SK-N-SH treated with all-trans-retinoic acid at 6 μM for 48 hours (cell line): ENCODE data around the gene SUPT3H.

Source experiments
- ATAC-seq: fragments of 200-7000 bp; cut with Tn5 transposase; 3 replicates; pipeline ENCODE4 v1.9.1; 2020; ENCODE audit warnings: mild to moderate bottlenecking, moderate library complexity
- BACH2 ChIP-seq: fragments of 250-450 bp; sonication (Bioruptor Pico); IDR thresholded peaks from 2 replicates; pipeline ENCODE4 v1.9.0; 2021; ENCODE audit warnings: mild to moderate bottlenecking, borderline replicate concordance
- CSDC2 ChIP-seq: fragments of 250-450 bp; sonication (Bioruptor Pico); IDR thresholded peaks from 2 replicates; pipeline ENCODE4 v1.5.0; 2020; ENCODE audit warnings: mild to moderate bottlenecking, moderate library complexity
- GLIS3 ChIP-seq: fragments of 250-450 bp; sonication (Bioruptor Pico); IDR thresholded peaks from 2 replicates; pipeline ENCODE4 v1.5.0; 2020; ENCODE audit warnings: mild to moderate bottlenecking, moderate library complexity
- ISL1 ChIP-seq: fragments of 250-450 bp; sonication (Bioruptor Pico); IDR thresholded peaks from 2 replicates; pipeline ENCODE4 v2.1.2; 2022; ENCODE audit warnings: mild to moderate bottlenecking, moderate library complexity
- OSR1 ChIP-seq: fragments of 250-450 bp; sonication (Bioruptor Pico); IDR thresholded peaks from 2 replicates; pipeline ENCODE4 v1.8.0; 2022; ENCODE audit warnings: moderate library complexity, mild to moderate bottlenecking, inconsistent platforms
- PPARA ChIP-seq: fragments of 250-450 bp; sonication (Bioruptor Pico); IDR thresholded peaks from 2 replicates; pipeline ENCODE4 v1.5.0; 2020; ENCODE audit warnings: mild to moderate bottlenecking, borderline replicate concordance
- RARB ChIP-seq: fragments of 250-450 bp; sonication (Bioruptor Pico); IDR thresholded peaks from 2 replicates; pipeline ENCODE4 v1.8.0; 2021; ENCODE audit warnings: mild to moderate bottlenecking, moderate library complexity
- SNAI2 ChIP-seq: fragments of 250-450 bp; sonication (Bioruptor Pico); IDR thresholded peaks from 2 replicates; pipeline ENCODE4 v1.5.0; 2020; ENCODE audit warnings: mild to moderate bottlenecking, moderate library complexity
- TCF4 ChIP-seq: fragments of 250-450 bp; sonication (Bioruptor Pico); IDR thresholded peaks from 2 replicates; pipeline ENCODE4 v1.8.0; 2021; ENCODE audit warnings: mild to moderate bottlenecking, moderate library complexity, borderline replicate concordance
- TOX ChIP-seq: fragments of 250-450 bp; sonication (Bioruptor Pico); IDR thresholded peaks from 2 replicates; pipeline ENCODE4 v1.8.0; 2021; ENCODE audit warnings: mild to moderate bottlenecking, moderate library complexity, borderline replicate concordance
- ZC3H10 ChIP-seq: fragments of 250-450 bp; sonication (Bioruptor Pico); IDR thresholded peaks from 2 replicates; pipeline ENCODE4 v1.5.1; 2021; ENCODE audit warnings: mild to moderate bottlenecking, moderate library complexity
- ZFP3 ChIP-seq: fragments of 250-450 bp; sonication (Bioruptor Pico); IDR thresholded peaks from 2 replicates; pipeline ENCODE4 v1.5.0; 2020; ENCODE audit warnings: mild to moderate bottlenecking, moderate library complexity
- ZFP30 ChIP-seq: fragments of 450-650 bp; formaldehyde crosslinking; IDR thresholded peaks from 2 replicates; pipeline ENCODE4 v1.5.0; 2022; ENCODE audit warnings: mild to moderate bottlenecking, moderate library complexity
- ZNF565 ChIP-seq: fragments of 450-650 bp; formaldehyde crosslinking; conservative IDR thresholded peaks from 2 replicates; pipeline ENCODE4 v1.5.0; 2020; ENCODE audit warnings: low read depth, mild to moderate bottlenecking, moderate library complexity
- ZNF70 ChIP-seq: fragments of 450-650 bp; formaldehyde crosslinking; IDR thresholded peaks from 2 replicates; pipeline ENCODE4 v1.5.0; 2020; ENCODE audit warnings: mild to moderate bottlenecking, moderate library complexity
- ZNF8 ChIP-seq: fragments of 450-650 bp; formaldehyde crosslinking; IDR thresholded peaks from 2 replicates; pipeline ENCODE4 v1.5.0; 2020; ENCODE audit warnings: mild to moderate bottlenecking, moderate library complexity
- TF ChIP-seq, protein P1 (sequence below): fragments of 250-450 bp; sonication (Bioruptor Pico); IDR thresholded peaks from 2 replicates; pipeline ENCODE4 v1.5.0; 2020; ENCODE audit warnings: mild to moderate bottlenecking, moderate library complexity
- TF ChIP-seq, protein P2 (sequence below): fragments of 250-450 bp; sonication (Bioruptor Pico); IDR thresholded peaks from 2 replicates; pipeline ENCODE4 v1.8.0; 2021; ENCODE audit warnings: low read depth, mild to moderate bottlenecking, moderate library complexity, borderline replicate concordance

The SUPT3H gene

DNA sequence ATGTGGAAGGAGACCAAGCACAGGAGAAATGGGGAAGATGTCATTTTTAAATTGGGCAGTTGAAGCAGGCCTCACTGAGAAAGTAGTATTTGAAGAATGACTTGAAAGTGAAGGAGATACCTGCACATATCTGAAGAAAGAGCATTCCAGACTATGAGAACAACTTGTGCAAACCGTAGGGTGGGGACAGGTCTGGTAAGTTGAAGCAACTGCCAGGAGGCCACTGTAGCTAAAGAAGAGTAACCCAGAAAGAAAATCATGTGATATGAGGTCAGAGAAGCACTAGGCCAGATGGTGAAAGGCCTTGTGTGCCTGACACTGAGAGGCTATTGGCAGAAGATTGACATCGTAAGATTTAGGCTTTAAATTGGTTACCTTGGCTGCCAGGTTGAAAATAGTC lies 4.7 kb upstream of the SUPT3H start:
- ATAC-seq, result no peak
- TF ChIP-seq OSR1, result no peak
- no peak for TF ChIP-seq SNAI2
- no peak for TF ChIP-seq TCF4 (CRISPR knock-in tag)

DNA sequence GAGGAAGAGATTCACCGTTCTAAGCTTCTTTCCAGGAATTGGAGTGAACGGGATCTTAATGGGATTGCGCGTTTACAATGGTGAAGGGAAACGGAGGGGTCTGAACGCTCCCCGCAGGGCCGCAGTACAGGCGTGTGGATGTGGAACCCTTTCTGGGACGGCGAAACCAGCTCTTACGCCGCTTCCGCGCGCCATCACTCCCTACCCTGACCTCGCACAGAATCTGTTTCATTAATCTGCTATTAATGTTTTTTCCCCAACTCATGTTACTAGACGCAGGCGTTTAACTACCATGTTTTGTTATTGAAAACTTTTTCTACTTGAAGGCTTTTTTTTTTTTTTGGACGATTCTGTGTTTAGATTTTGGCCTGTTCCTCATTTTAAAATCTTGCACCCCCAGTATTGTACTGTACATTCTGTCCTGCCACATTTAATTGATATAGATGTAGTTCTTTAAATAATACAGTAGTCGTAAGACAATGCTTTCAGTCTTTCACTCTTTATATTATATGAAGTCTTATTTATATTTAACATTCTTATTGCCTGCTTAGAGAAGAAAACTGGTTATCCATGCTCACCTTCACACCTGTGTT lies 696 bp upstream of the SUPT3H start:
- peak; percentile 52 for ATAC-seq
- TF ChIP-seq TCF4 (CRISPR knock-in tag) (no peak), GLIS3 (CRISPR knock-in tag) (no peak), ZFP3 (CRISPR knock-in tag) (peak; percentile 37; the same call in 1 of the 2 replicates), PPARA (no peak)
- TF ChIP-seq, protein P1, sequence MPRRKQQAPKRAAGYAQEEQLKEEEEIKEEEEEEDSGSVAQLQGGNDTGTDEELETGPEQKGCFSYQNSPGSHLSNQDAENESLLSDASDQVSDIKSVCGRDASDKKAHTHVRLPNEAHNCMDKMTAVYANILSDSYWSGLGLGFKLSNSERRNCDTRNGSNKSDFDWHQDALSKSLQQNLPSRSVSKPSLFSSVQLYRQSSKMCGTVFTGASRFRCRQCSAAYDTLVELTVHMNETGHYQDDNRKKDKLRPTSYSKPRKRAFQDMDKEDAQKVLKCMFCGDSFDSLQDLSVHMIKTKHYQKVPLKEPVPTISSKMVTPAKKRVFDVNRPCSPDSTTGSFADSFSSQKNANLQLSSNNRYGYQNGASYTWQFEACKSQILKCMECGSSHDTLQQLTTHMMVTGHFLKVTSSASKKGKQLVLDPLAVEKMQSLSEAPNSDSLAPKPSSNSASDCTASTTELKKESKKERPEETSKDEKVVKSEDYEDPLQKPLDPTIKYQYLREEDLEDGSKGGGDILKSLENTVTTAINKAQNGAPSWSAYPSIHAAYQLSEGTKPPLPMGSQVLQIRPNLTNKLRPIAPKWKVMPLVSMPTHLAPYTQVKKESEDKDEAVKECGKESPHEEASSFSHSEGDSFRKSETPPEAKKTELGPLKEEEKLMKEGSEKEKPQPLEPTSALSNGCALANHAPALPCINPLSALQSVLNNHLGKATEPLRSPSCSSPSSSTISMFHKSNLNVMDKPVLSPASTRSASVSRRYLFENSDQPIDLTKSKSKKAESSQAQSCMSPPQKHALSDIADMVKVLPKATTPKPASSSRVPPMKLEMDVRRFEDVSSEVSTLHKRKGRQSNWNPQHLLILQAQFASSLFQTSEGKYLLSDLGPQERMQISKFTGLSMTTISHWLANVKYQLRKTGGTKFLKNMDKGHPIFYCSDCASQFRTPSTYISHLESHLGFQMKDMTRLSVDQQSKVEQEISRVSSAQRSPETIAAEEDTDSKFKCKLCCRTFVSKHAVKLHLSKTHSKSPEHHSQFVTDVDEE (CRISPR knock-in tag), result 0 out of 2 replicates have a peak, but pooled peaks have one; percentile 4

DNA sequence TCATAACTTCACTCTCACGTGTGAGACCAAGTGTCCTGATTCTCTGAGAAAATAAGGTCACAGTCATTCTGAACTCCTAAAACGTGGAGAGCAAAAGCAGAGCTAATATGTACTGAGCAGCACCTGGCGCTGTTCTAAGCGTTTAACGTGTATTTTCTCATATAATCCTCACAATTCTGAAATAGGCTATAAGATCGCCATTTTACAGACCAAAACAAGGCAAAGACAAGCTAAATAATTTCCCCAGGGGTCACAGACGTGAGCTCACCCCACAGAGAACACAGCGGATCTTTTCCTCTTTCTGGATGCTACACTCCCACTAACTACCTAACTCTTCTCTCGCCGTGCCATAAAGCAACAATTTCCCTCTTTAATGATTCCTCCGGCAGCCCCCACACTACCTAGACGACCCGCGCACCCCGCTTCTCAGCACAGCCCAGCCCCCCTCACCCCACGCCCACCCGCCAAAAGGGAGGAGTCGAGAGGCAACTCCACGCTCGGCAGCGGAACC lies 636 bp downstream of the SUPT3H start:
- ATAC-seq, result peak; percentile 15
- no peak for TF ChIP-seq ZNF8 (CRISPR knock-in tag)
- TF ChIP-seq, protein P1 (CRISPR knock-in tag), result no peak
- TF ChIP-seq, all 23 proteins: peak for 0

DNA sequence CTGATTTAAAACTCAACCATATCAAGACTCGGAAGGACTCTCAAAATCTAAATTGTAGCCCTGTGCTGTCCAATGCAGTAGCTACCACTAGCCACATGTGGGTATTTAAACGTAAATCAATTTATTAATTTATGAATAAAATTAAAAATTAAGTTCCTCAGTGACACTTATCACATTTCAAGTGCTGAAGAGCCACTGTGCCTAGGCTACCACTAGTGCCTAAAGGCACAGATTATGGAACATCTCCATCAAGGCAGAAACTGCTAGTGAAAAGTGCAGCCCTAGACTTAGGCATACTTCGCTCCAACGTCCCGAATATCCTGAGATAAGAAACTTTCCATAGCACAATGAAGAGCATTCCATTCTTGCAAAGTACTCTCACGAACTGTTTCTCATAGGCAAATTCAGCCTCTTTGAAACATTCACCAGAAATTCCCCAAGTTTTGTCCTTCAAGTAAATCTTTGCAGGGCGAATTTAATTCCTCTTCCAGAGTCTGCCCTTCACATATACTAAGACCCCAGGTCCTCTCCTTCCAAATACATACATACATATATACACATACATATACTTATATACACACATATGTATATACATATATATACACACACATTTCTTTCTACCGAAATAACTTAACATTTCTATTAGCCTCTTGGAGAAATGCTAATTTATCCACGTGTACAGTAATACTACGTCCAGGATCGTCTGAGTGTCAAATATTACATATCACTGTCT lies 1.3 kb downstream of the SUPT3H start:
- ATAC-seq, result no peak
- TF ChIP-seq, protein P1 (CRISPR knock-in tag), result no peak
- TF ChIP-seq ISL1 (CRISPR knock-in tag) (no peak), ZFP30 (CRISPR knock-in tag) (no peak), TOX (CRISPR knock-in tag) (no peak), ZC3H10 (no peak), OSR1 (no peak), ZNF70 (CRISPR knock-in tag) (no peak), BACH2 (no peak), RARB (no peak), ZNF8 (CRISPR knock-in tag) (no peak), GLIS3 (CRISPR knock-in tag) (no peak), PPARA (no peak), ZNF565 (CRISPR knock-in tag) (no peak), TCF4 (CRISPR knock-in tag) (no peak), ZFP3 (CRISPR knock-in tag) (no peak), CSDC2 (no peak)
- TF ChIP-seq, protein P2, sequence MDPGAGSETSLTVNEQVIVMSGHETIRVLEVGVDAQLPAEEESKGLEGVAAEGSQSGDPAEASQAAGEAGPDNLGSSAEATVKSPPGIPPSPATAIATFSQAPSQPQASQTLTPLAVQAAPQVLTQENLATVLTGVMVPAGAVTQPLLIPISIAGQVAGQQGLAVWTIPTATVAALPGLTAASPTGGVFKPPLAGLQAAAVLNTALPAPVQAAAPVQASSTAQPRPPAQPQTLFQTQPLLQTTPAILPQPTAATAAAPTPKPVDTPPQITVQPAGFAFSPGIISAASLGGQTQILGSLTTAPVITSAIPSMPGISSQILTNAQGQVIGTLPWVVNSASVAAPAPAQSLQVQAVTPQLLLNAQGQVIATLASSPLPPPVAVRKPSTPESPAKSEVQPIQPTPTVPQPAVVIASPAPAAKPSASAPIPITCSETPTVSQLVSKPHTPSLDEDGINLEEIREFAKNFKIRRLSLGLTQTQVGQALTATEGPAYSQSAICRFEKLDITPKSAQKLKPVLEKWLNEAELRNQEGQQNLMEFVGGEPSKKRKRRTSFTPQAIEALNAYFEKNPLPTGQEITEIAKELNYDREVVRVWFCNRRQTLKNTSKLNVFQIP (CRISPR knock-in tag), result no peak
